Endothelial cell of umbilical vein (primary cell): ENCODE measurements around the gene PAX3. TPM values are rescaled to one million over a fixed set of nuclear protein-coding genes. Genes with fewer than 3 reads are reported as not detected.

ENCODE experiments used
- polyA plus RNA-seq, 4 experiments: library from polyadenylated mRNA; depleted of rRNA in 3 of 4; stranded (reverse) in 3 of 4; unstranded in 1 of 4; fragments of >200 nt; gene quantifications; 2 replicates each; pipeline versions ENCODE4 v1.2.1 to v1.2.3, GENCODE V29; 2011 to 2012; ENCODE audit warnings: missing spikeins in 1 of 4
- total RNA-seq: library from RNA; stranded (reverse); gene quantifications from 2 replicates; pipeline ENCODE4 v1.2.3, GENCODE V29; 2021

PAX3 gene
- total and polyA plus RNA-seq, 2 donors (not counting 3 experiments of a cell fraction or from before 2014, with no cell fraction given): not detected

Other genes starting within 250 kb of the PAX3 start
- gene SGPP2, start 125.5 kb upstream of the PAX3 start, total RNA-seq: not detected in 2 replicates
- gene SGPP2, start 125.5 kb upstream of the PAX3 start, polyA plus RNA-seq: not detected in 2 replicates